HG03196 (cell line): ENCODE data around the gene CTSF.
"Not testable (repeated sequence)": the region's sequence is repeated elsewhere in the genome, so short reads cannot be mapped to it uniquely, and the experiment has no call there.

Experiments
- ATAC-seq: cut with Tn5 transposase; IDR thresholded peaks from one replicate; pipeline ENCODE4 v1.9.1; 2021; ENCODE audit not compliant: unreplicated experiment

Gene CTSF

DNA sequence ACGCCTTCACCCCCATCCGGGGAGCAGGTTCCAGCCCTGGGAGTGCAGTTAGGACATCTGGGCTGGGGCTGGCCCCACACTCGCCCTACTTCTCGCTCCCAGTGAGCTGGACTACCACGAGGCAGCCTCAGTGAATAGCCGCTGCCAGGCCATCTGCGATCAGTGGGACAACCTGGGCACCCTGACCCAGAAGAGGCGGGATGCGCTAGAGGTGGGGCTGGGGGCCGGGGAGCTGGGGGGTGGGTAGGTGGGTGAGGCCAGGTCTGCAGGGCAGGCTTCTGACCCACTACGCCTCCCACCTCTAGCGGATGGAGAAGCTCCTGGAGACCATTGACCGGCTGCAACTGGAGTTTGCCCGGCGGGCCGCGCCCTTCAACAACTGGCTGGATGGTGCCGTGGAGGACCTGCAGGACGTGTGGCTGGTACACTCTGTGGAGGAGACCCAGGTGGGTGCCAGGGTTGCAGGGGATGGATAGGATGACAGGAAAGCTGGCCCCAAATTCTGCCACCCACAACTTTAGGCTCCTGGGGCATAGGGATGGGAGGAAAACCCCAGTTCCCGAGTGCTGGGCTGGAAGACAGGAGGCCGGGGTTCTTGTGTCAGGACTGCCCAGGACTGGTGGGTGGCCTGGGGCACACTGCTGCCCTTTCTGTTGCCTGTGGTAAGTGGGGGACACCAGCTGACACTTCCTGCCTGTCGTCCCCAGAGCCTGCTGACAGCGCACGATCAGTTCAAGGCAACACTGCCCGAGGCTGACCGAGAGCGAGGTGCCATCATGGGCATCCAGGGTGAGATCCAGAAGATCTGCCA lies 8.3 kb downstream of the CTSF start:
- no peak for ATAC-seq

DNA sequence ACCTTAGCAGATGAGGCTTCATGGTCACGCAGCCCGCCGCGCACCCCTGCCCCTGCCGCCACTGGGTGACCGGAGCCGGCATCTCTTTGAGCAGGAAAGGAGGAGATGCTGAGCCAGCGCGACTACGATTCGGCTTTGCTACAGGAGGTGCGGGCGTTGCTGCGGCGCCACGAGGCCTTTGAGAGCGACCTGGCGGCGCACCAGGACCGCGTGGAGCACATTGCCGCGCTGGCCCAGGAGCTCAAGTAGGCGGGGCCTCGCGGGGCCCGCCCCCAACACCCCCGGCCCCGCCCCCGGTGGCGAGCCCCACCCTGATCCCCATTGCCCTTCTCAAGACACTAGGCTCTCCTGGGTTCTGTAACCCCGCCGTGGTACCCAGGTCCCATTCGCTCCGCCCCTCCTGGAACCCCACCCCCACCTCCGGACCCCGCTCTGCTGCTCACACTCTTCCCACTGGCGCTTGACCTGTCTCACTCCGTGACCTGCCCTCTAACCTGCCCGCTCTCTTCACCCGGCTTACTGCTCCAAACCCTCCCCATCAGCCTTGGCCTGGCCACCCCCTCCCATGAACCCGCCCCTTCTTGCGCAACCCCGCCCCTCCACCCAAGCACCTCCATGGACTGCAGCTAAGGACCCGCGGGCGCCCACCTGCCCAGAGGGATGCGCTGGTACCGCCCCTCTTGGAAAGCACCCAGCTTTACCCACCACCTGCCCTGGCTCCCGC lies 9.1 kb downstream of the CTSF start:
- ATAC-seq = no peak

DNA sequence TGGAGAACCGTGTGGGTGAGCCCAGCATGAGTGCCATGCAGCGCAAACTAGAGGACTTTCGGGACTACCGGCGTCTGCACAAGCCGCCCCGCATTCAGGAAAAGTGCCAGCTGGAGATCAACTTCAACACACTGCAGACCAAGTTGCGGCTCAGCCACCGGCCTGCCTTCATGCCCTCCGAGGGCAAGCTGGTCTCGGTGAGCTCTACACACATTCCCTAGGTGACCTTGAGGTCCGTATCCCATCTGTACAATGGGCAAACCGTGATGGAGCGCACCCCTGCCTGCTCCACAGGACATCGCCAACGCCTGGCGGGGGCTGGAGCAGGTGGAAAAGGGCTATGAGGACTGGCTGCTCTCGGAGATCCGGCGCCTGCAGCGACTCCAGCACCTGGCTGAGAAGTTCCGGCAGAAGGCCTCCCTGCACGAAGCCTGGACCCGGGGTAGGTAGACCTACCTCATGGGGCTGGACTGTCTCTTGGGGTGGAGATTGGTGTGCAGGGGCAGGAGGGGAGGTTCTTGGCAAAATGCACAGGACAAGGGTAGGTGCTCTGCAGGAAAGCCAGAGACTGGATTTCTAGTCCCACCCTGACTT lies 10.6 kb downstream of the CTSF start:
- ATAC-seq = no peak

DNA sequence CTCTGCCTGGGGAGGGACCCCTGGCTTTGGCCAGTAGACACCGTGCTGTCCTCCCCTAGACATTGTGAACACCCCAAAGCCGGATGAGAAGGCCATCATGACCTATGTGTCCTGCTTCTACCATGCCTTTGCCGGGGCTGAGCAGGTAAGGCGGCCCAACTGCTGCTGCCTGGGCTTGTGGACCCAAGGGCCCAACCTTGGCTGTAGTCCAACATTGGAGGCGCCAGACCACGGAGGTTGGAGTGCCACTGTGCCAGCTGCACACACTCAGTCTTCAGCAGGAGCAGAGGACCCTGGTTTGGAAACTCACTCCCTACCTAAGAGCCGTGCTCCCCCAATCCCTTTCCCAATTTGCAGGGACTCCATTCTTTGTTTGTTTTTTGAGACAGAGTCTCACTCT lies 12.3 kb downstream of the CTSF start:
- no peak for ATAC-seq

DNA sequence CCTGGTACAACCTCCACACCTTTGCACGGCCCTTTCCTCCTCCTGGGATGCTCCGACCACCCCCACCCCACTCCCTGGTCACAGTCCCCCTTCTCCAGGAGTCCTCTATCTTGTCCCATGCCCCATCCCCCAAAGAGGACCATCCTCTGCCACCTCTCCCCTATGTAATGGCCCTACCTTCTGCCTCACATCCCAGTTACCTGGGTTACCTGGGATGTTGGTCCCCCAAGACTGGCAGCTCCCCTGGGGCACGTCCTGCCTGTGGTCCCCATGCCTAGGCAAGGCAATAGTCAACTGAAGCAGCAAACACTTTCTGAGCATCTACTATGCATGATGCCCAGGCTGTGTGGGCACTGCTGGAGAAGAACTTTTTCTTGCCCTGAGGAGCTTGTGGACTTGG lies 13.0 kb downstream of the CTSF start:
- no peak for ATAC-seq

DNA sequence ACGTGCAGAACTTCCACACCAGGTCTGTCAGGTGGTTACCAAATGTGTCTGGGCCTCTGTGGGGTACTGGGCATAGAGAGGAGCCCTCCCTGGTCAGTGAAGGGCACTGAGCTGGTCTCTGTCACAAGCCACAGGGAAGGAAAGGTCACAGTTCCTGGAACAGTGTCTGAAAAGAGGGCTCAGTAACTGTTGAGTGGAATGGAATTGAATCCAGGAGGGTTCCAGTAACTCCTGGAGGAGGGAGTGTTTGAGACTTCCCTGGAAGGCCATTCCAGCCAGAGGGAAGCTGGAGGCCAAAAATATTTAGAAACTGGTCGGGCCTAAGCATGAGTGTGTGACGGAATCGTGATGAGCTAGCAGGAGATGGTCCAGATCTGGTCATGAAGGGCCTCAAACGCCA lies 13.8 kb downstream of the CTSF start:
- ATAC-seq = no peak

DNA sequence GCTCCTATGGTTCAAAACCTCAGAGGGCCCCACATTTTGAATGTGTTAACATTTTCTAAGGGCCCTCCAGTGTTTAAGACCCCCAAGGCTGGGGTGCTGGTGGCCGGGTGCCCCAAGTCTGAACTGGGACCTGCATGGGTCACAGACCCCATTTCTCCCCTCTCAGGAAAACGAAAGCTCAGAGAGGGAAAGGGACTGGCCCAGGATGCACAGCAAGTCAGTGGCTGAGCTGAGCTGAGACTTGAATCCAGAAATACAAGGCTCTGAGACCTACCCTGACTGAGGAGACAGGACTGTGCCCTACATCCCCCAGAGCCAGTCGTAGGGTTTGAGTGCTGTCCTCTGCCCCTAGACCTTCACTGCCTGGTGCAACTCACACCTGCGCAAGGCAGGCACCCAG lies 17.5 kb downstream of the CTSF start:
- ATAC-seq = no peak

DNA sequence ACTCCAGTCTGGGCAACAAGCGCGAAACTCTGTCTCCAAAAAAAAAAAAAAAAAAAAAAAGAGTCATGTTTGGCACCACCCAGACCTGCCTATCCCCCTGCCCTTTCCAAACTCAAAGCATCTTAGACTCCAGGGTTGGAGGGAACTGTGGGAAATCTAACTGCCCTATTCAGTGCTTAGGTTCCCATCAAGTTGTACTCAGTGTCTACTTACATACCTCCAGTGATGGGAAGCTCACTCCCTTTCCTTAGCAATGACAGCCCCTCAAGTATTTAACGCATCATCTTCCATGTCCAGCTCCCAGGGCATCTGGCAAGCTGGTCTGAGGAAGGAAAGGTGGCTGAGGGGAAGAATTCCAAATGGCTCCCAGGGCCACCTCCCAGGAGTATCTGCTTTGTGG lies 18.7 kb downstream of the CTSF start:
- no peak for ATAC-seq

DNA sequence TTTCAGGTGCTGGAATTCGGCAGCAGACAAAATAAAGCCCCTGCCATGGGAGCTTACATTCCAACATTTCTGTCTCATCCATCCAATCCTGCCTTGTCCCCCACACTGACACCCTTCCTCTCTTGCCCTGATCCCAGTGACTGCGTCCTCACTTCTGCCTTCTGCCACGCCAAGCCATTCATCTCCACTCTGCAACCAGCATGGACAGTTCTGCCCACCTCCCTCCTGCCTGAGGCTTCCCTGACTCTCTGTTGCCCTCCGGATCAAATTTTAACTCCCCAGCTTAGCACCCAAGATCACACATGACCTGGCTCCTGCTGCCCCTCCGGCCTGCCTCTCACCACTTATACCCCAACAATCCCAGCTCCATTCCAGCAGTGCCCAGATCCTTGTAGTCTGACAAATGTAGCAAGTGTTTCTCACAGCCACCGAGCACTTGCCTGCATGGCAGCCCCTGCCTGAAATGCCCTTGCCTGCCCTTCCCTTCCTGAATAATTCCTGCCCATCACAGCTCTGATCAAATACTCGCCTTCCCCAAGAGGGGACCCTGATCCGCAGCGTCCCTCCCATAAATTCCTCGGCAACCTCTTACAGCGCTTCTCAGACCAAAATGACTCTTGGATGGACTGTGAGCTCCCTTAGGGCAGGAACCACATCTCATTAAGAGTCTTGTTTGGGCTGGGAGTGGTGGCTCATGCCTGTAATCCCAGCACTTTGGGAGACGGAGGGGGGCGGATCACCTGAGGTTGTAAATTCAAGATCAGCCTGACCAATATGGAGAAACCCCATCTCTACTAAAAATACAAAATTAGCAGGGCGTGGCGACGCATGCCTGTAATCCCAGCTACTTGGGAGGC lies 19.4 kb downstream of the CTSF start:
- ATAC-seq = no peak

DNA sequence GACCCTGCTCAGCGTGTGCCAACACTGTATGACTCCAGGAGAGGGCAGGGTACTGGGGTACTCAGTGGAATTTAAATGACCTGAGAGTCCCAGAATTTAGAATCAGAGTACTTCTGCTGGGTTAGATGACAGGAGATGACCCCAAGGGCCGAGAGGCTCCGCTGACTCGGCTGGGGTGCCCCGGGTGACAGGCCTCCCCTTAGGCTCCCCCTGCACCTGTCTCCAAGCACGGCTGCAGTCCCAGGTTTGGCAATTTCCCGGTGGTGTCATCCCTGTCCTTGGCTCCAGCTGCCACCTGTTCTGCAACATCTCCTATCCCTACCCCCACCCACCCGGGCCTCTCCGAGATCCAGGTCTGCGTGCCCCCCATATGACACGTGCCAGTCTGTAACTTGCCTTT lies 20.4 kb downstream of the CTSF start:
- no peak for ATAC-seq

DNA sequence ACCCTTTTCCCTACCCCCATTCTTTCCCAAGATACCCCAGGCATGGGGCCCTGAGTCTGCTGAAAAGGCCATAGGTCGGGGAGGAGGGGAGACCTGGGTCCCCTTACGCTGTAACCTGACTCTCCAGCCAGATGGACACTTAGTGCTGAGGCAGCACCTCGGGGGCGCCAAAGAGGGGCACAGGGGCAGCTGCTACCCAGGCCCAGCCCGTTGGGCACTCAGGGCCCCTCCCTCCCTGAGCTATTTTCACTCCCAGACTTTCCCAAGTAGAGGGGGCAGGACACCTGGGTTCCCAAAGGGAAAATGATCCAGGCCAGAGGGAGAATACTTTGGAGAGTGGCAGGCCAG lies 20.8 kb downstream of the CTSF start:
- no peak for ATAC-seq

DNA sequence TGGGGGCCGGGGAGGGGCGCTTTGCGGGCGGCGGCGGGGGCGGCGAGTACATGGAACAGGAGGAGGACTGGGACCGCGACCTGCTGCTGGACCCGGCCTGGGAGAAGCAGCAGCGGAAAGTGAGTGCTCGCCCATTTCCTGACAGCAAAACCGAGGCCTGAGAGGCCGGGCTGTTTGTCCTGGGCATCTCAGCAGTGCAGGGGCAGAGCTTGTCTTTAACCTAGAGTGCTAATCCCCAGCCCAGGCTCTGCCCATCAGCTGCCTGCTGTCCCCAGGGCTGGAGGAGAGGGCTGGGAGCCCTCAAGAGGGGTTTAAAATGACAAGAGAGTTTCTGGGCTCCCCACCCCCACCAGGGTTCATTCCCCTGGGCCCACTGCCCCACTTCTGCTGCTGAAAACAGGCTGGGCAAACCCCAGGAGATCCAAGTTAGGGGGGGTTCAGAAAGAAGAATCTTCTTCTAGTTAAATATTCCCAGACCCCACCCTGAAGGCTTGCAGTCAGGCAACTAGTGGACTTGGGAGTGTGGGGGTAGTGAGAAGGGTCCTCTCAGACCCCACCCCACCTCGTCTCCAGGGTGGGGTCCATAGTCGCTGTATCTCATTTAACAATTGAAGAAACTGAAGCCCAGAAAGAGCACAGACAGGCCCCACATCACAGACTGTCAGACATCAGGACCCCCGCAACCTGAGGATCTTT lies 21.3 kb downstream of the CTSF start:
- no peak for ATAC-seq

DNA sequence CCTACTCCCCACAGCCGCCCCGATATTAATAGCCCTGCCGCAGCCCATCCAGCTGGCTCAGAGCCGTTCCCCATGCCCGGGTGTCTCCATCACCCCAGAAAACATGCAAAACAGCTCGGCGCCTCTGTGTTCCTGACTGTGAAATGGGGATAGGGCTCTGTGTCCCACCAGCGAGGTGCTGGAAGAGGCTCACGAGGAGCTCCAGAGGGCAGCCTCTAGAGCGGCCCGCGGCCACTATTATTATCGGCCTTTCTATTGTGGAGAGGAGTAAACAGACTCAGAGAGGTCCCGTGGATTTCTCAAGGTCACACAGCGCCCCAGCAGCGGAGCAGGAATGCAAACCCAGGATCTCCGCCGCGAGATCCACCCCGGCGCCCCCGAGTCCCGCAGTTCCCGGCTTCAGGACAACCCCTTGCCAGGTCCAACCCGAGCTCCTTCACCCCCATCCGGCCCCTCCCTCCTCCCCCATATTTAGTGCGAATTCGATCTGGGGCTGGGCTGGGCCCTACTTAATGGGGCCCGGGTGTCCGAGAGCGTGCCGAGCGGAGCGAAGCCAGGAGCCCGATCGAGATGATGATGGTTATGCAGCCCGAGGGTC lies 21.9 kb downstream of the CTSF start, which contains the start of gene ACTN3:
Gene ACTN3, plus strand, starts transcription at position 536 of the 598 bp plus-strand sequence. Its CDS starts 35 bp downstream, at position 571.
- no peak for ATAC-seq

DNA sequence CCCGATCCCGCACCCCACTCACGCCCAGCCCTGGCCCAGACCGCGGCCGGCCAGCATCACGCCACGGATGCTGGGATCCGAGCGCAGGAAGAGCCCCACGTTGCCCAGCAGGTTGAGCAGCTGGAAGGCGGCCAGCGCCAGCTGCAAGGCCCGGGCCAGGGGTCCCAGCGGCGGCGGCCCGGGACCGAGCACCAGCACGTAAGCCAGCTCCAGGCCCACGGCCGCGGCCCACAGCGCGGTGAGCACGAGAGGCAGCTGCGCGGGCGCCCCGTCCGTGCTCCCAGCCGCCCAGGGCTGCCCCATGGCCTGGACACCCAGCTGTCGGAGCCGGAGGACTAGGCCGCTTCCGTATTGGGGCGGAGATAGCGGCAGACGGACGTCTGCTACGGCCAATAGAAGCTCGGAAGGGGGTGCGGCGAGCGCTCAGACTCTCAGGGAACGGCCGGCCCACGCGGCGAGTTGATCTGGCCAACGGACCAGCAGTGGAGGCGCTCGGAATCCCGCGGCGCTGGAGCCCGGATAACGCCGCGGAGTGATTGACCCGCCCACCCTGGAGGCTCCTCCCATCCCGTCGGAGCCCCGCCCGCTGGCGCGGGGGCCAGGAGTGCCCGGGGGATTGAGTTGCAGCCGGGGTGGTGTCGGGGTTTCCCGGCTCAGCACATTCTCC lies 22.6 kb downstream of the CTSF start, which contains the start of gene ZDHHC24:
Gene ZDHHC24, minus strand, starts transcription at position 348 of the 667 bp plus-strand sequence. Its CDS starts 45 bp downstream, at position 303.
- ATAC-seq = peak; percentile 83

DNA sequence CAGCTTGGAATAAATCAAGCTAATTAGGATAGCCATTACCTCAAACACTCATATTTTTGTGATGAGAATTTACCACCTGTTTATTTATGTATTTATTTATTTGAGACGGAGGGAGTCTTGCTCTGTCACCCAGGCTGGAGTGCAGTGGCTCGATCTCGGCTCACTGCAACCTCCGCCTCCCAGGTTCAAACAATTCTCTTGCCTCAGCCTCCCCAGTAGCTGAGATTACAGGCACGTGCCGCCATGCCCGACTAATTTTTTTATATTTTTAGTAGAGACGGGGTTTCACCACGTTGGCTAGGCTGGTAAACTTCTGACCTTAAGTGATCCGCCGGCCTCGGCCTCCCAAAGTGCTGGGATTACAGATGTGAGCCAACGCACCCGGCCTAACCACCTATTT lies 23.5 kb downstream of the CTSF start:
- not testable (repeated sequence) for ATAC-seq

DNA sequence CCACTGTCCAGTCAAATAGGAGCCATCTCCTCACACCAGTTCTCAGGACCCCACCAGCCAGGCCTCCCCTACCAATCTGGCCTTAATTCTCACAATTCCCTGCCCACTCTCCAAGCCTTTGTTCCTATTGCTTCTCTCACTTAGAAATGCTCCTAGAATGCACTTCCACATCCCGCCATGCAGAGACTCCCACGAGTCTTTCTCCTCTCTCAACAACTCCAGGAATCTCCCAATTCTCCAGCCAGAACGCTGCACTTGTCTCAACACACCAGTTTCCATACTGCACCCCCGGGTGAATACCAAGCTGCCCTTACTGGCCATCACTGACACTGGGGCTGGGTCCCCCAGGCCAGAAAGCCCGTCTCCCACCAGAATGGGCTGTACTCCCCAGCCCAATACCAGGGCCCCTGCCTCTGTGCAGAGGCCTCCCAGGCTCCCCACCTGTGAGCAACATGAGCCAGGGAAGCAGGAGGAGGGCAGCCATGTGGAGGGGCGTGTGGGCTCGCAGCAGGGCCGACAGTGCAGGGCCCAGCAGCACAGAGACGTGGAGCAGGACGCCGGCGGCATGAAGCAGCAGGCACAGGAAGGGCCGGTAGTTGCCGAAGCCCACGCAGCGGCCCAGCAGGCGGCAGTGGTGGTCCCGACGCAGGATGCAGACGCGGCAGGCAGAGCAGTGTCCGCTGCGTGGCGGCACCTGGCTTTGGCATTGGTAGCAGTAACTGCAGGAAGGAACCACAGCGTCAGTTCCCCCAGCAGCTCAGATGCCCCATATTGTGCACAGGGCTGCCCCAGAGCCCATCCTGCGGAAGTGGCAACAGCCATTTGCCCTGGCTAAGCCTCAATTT lies 24.9 kb downstream of the CTSF start:
- no peak for ATAC-seq

DNA sequence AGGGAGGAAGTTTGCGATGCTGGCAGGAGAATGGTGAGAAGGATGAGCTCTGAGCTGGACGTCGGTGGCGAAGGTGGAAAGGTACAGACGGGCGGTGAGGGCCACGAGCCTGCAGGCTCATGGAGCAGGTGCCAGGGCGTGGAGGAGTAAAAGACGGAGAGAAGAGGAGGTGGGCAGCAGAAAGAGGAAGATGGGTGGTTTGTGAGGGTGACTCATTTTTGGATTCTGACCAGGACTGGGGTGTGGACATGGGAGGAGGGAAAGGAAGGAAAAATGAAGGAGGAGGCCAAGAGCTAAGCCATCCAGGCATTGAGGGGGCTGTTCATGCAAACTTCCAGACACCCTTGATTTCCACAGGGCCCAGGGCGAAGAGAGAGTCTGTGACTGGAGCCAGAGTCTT lies 26.0 kb downstream of the CTSF start:
- ATAC-seq = no peak

DNA sequence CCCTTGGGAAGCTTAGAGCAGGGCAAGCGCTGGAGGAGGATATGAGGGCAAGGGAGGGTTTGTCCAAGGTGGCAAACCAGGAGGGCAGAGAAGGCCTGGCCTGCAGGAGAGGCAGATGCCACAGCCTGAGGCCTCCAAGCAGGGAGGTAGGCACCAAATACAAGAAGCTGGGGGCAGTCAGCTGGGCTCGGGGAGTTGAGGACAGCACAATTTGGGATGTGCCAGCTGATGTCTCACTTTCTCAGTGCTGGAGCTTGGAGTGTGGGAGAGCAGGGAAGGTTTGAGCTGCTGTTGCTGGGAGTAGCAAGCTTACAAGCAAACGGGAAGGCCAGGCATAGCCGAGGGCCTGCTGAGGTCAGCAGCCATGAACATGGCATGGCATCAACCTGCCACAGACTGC lies 26.5 kb downstream of the CTSF start:
- ATAC-seq = no peak

DNA sequence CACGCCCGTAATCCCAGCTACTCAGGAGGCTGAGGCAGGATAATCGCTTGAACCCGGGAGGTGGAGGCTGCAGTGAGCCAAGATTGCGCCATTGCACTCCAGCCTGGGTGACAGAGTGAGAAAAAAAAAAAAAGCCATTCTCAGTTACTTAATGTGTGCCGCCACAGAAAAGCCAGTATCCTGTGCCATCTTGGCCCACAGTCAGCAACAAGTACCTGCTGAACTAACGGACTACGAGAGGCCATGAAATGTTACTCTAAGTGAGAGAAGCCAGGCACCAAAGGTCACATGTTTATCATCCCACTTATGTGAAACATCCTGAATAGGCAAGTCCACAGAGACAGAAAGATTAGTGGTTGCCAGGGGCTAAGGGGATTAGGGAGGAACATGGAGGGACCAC lies 27.8 kb downstream of the CTSF start:
- ATAC-seq = not testable (repeated sequence)
